ENCODE data around the gene ZDHHC8.

The ZDHHC8 gene

DNA sequence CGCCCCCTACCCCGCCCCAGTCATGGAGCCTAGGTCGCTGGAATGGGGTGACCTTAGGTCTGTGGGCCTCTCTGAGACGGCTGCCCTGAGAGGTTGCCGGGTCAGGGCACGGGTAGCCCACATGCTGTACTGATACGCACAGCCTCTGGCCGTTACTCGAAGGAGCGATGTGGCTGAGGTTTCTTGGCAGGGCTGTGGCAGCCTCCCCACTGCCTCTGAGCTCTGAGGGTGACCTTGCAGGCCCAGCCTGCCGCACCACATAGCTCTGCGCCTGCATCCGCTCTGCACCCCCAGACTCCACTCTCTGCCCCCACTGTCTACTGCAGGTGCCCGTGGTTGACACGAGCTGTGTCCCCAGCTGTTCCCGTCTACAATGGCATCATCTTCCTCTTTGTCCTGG is 7.3 kb downstream of the ZDHHC8 start:
- Histone ChIP-seq H3K27me3 (ENCODE audit: control insufficient read depth in 3 of 3, insufficient read depth in 3 of 3, low read depth in 1 of 3, low read length in 3 of 3) (no peaks in the 10 kb centered on the region), H3K9me3 (replicated peaks in 1 of 2; ENCODE audit: control insufficient read depth in 2 of 2, insufficient read depth in 1 of 2, low read depth in 1 of 2, low read length in 2 of 2) (peaks cover 0 to 2% of the 10 kb centered on the region in 2 donors), H3K27ac (replicated peaks; ENCODE audit: low read length) (no peak overlapping the region), H3K14ac (ENCODE audit: low read length) (no peak overlapping the region), H4K8ac (ENCODE audit: low read depth, low read length) (no peak overlapping the region), H3K79me1 (ENCODE audit: low read depth, low read length) (peaks cover 30% of the 10 kb centered on the region), H3K18ac (ENCODE audit: low read length) (no peak overlapping the region), H2BK120ac (ENCODE audit: low read depth, low read length) (no peak overlapping the region), H4K91ac (ENCODE audit: low read depth, low read length, poor library complexity) (no peak overlapping the region), H3K9ac (ENCODE audit: low read depth, low read length, poor library complexity) (peak overlapping the region; percentile 3), H3K23ac (ENCODE audit: low read depth, low read length, poor library complexity) (peak overlapping the region; percentile 80), H2BK5ac (ENCODE audit: low read length) (no peak overlapping the region), H2AFZ (ENCODE audit: low read length) (no peak overlapping the region), H3K4me1 (ENCODE audit: control insufficient read depth in 2 of 2, insufficient read depth in 1 of 2, low read depth in 1 of 2, low read length in 2 of 2) (peaks cover 0 to 7% of the 10 kb centered on the region in 2 donors), H2BK12ac (ENCODE audit: low read length) (no peak overlapping the region), H3K4me2 (ENCODE audit: insufficient read depth, low read length, poor library complexity, severe bottlenecking) (no peak overlapping the region), H3K4ac (ENCODE audit: low read length) (no peak overlapping the region), H3K4me3 (ENCODE audit: low read length in 2 of 2) (no peak overlapping the region), H2BK15ac (ENCODE audit: low read length) (peak overlapping the region; percentile 55), H2AK5ac (ENCODE audit: low read depth, low read length) (no peak overlapping the region), H3K36me3 (replicated peaks in 1 of 2; ENCODE audit: control insufficient read depth in 2 of 2, insufficient read depth in 2 of 2, low read length in 2 of 2) (peaks cover 6 to 10% of the 10 kb centered on the region in 2 donors)
- no peak for DNase-seq (ENCODE audit: low spot score)
- WGBS, 2 donors (ENCODE audit: extremely low coverage in 2 of 2, insufficient read length in 2 of 2, insufficient replicate concordance in 1 of 2): no CpG with 5 or more reads among the region's 16 CpGs

DNA sequence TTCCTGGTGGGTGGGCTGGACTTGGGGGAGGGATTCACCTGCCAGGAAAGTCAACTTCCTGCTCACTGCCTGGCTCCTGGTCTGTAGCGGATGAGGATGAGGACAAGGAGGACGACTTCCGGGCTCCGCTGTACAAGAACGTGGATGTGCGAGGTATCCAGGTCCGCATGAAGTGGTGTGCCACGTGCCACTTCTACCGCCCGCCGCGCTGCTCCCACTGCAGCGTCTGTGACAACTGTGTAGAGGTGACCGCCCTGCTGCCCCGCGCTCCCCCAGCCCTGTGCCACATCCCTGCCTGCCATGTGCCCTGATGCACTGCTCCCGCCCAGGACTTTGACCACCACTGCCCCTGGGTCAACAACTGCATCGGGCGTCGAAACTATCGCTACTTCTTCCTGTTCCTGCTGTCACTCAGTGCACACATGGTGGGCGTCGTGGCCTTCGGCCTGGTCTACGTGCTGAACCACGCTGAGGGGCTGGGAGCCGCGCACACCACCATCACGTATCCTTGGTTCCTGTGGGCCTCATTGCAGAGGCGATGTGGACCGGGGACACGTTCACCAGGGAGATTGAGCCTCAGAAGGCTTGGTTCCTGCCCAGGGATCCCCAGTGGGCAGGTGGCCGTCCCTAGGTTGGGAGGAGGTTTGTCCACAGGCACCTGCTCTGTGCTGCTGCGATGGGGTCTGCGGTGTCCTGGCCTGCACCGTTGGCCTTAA is 7.9 kb downstream of the ZDHHC8 start:
- Histone ChIP-seq H2AFZ (ENCODE audit: low read length) (no peak overlapping the region), H2AK5ac (ENCODE audit: low read depth, low read length) (no peak overlapping the region)
- no CpG with 5 or more reads among the region's 36 CpGs for WGBS, 2 donors (ENCODE audit: extremely low coverage in 2 of 2, insufficient read length in 2 of 2, insufficient replicate concordance in 1 of 2)

DNA sequence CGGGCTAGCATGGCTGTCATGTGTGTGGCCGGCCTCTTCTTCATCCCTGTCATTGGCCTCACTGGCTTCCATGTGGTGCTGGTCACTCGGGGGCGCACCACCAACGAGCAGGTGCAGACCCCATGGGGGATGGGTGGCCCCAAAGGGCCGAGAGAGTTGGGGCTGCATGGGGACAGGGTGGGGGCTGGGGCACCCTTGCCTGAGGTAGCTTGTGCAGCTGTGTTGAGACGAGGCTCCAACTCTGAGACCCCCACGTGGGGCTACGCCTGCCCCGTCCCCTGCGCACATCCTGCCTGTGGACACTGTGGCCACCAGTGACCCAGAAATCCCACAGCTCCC is 8.5 kb downstream of the ZDHHC8 start:
- no peak overlapping the region for H4K91ac ChIP-seq (ENCODE audit: low read depth, low read length, poor library complexity)
- H3K79me1 ChIP-seq (ENCODE audit: low read depth, low read length): peaks cover 26% of the 10 kb centered on the region
- no peak overlapping the region for H3K27ac ChIP-seq (replicated peaks; ENCODE audit: low read length)
- peak overlapping the region; percentile 24 for H2BK120ac ChIP-seq (ENCODE audit: low read depth, low read length)
- H3K18ac ChIP-seq (ENCODE audit: low read length): no peak overlapping the region
- H4K8ac ChIP-seq (ENCODE audit: low read depth, low read length): no peak overlapping the region
- H2AFZ ChIP-seq (ENCODE audit: low read length): no peak overlapping the region
- H3K27me3 ChIP-seq (ENCODE audit: control insufficient read depth in 3 of 3, insufficient read depth in 3 of 3, low read depth in 1 of 3, low read length in 3 of 3): no peaks in the 10 kb centered on the region
- H2BK5ac ChIP-seq (ENCODE audit: low read length): peak overlapping the region; percentile 82
- peak overlapping the region; percentile 85 for H3K23ac ChIP-seq (ENCODE audit: low read depth, low read length, poor library complexity)
- H3K4me1 ChIP-seq (ENCODE audit: control insufficient read depth in 2 of 2, insufficient read depth in 1 of 2, low read depth in 1 of 2, low read length in 2 of 2): peaks cover 0 to 7% of the 10 kb centered on the region in 2 donors
- WGBS, 2 donors (ENCODE audit: extremely low coverage in 2 of 2, insufficient read length in 2 of 2, insufficient replicate concordance in 1 of 2): no CpG with 5 or more reads among the region's 11 CpGs
- no peak overlapping the region for H3K4me2 ChIP-seq (ENCODE audit: insufficient read depth, low read length, poor library complexity, severe bottlenecking)
- H3K36me3 ChIP-seq (replicated peaks in 1 of 2; ENCODE audit: control insufficient read depth in 2 of 2, insufficient read depth in 2 of 2, low read length in 2 of 2): peaks cover 6 to 10% of the 10 kb centered on the region in 2 donors
- H3K9me3 ChIP-seq (replicated peaks in 1 of 2; ENCODE audit: control insufficient read depth in 2 of 2, insufficient read depth in 1 of 2, low read depth in 1 of 2, low read length in 2 of 2): no peaks in the 10 kb centered on the region
- no peak overlapping the region for H3K4ac ChIP-seq (ENCODE audit: low read length)
- no peak overlapping the region for H3K9ac ChIP-seq (ENCODE audit: low read depth, low read length, poor library complexity)
- no peak for DNase-seq (ENCODE audit: low spot score)
- no peak overlapping the region for H2BK15ac ChIP-seq (ENCODE audit: low read length)
- no peak overlapping the region for H3K14ac ChIP-seq (ENCODE audit: low read length)
- peak overlapping the region in 1 of 2 donors; percentile 29 for H3K4me3 ChIP-seq (ENCODE audit: low read length in 2 of 2)
- no peak overlapping the region for H2AK5ac ChIP-seq (ENCODE audit: low read depth, low read length)
- H2BK12ac ChIP-seq (ENCODE audit: low read length): peak overlapping the region; percentile 22

More for the DNA sequence above, 7.9 kb downstream of the ZDHHC8 start:
- H3K79me1 ChIP-seq (ENCODE audit: low read depth, low read length): peaks cover 26% of the 10 kb centered on the region
- peaks cover 6 to 10% of the 10 kb centered on the region in 2 donors for H3K36me3 ChIP-seq (replicated peaks in 1 of 2; ENCODE audit: control insufficient read depth in 2 of 2, insufficient read depth in 2 of 2, low read length in 2 of 2)
- peak overlapping the region; percentile 24 for H2BK120ac ChIP-seq (ENCODE audit: low read depth, low read length)
- H2BK5ac ChIP-seq (ENCODE audit: low read length): peak overlapping the region; percentile 82
- H3K4me3 ChIP-seq (ENCODE audit: low read length in 2 of 2): peak overlapping the region in 1 of 2 donors; percentile 29
- no peak overlapping the region for H3K4ac ChIP-seq (ENCODE audit: low read length)
- no peak overlapping the region for H2BK15ac ChIP-seq (ENCODE audit: low read length)
- no peak overlapping the region for H3K27ac ChIP-seq (replicated peaks; ENCODE audit: low read length)
- peaks cover 0 to under 1% of the 10 kb centered on the region in 2 donors for H3K9me3 ChIP-seq (replicated peaks in 1 of 2; ENCODE audit: control insufficient read depth in 2 of 2, insufficient read depth in 1 of 2, low read depth in 1 of 2, low read length in 2 of 2)
- no peak overlapping the region for H2BK12ac ChIP-seq (ENCODE audit: low read length)
- H4K8ac ChIP-seq (ENCODE audit: low read depth, low read length): no peak overlapping the region
- no peak overlapping the region for H3K4me2 ChIP-seq (ENCODE audit: insufficient read depth, low read length, poor library complexity, severe bottlenecking)
- no peaks in the 10 kb centered on the region for H3K27me3 ChIP-seq (ENCODE audit: control insufficient read depth in 3 of 3, insufficient read depth in 3 of 3, low read depth in 1 of 3, low read length in 3 of 3)
- no peak overlapping the region for H3K14ac ChIP-seq (ENCODE audit: low read length)
- H3K9ac ChIP-seq (ENCODE audit: low read depth, low read length, poor library complexity): no peak overlapping the region
- H3K18ac ChIP-seq (ENCODE audit: low read length): no peak overlapping the region
- H3K23ac ChIP-seq (ENCODE audit: low read depth, low read length, poor library complexity): peak overlapping the region; percentile 85
- peaks cover 0 to 7% of the 10 kb centered on the region in 2 donors for H3K4me1 ChIP-seq (ENCODE audit: control insufficient read depth in 2 of 2, insufficient read depth in 1 of 2, low read depth in 1 of 2, low read length in 2 of 2)
- no peak overlapping the region for H4K91ac ChIP-seq (ENCODE audit: low read depth, low read length, poor library complexity)
- DNase-seq (ENCODE audit: low spot score): no peak

DNA sequence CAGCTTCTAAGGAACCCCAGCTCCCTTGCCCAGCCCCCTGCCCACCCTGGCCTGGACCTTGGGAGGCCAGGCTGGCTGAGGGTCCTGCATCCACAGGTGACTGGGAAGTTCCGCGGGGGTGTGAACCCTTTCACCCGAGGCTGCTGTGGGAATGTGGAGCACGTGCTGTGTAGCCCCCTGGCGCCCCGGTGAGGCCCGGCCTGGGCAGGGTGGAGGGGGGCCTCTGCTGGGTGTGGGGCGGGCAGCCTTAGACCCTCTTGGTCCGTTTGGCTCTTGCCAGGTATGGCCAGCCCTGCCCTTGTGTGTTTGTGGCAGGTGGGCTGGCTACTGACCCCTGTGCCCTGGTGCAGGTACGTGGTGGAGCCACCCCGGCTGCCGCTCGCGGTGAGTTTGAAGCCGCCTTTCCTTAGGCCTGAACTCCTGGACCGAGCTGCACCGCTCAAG is 8.9 kb downstream of the ZDHHC8 start:
- no peak overlapping the region for H4K8ac ChIP-seq (ENCODE audit: low read depth, low read length)
- no peak for DNase-seq (ENCODE audit: low spot score)
- H3K4me1 ChIP-seq (ENCODE audit: control insufficient read depth in 2 of 2, insufficient read depth in 1 of 2, low read depth in 1 of 2, low read length in 2 of 2): peaks cover 0 to 7% of the 10 kb centered on the region in 2 donors
- no peak overlapping the region for H3K27ac ChIP-seq (replicated peaks; ENCODE audit: low read length)
- H2BK12ac ChIP-seq (ENCODE audit: low read length): peak overlapping the region; percentile 22
- H3K4me3 ChIP-seq (ENCODE audit: low read length in 2 of 2): no peak overlapping the region
- peak overlapping the region; percentile 82 for H2BK5ac ChIP-seq (ENCODE audit: low read length)
- H3K27me3 ChIP-seq (ENCODE audit: control insufficient read depth in 3 of 3, insufficient read depth in 3 of 3, low read depth in 1 of 3, low read length in 3 of 3): no peaks in the 10 kb centered on the region
- H3K79me1 ChIP-seq (ENCODE audit: low read depth, low read length): peaks cover 26% of the 10 kb centered on the region
- H3K9ac ChIP-seq (ENCODE audit: low read depth, low read length, poor library complexity): no peak overlapping the region
- H2AK5ac ChIP-seq (ENCODE audit: low read depth, low read length): no peak overlapping the region
- H2BK120ac ChIP-seq (ENCODE audit: low read depth, low read length): no peak overlapping the region
- no peaks in the 10 kb centered on the region for H3K9me3 ChIP-seq (replicated peaks in 1 of 2; ENCODE audit: control insufficient read depth in 2 of 2, insufficient read depth in 1 of 2, low read depth in 1 of 2, low read length in 2 of 2)
- H3K14ac ChIP-seq (ENCODE audit: low read length): peak overlapping the region; percentile 71
- no peak overlapping the region for H3K4ac ChIP-seq (ENCODE audit: low read length)
- H4K91ac ChIP-seq (ENCODE audit: low read depth, low read length, poor library complexity): no peak overlapping the region
- H2AFZ ChIP-seq (ENCODE audit: low read length): no peak overlapping the region
- H2BK15ac ChIP-seq (ENCODE audit: low read length): no peak overlapping the region
- peaks cover 6 to 10% of the 10 kb centered on the region in 2 donors for H3K36me3 ChIP-seq (replicated peaks in 1 of 2; ENCODE audit: control insufficient read depth in 2 of 2, insufficient read depth in 2 of 2, low read length in 2 of 2)
- no peak overlapping the region for H3K4me2 ChIP-seq (ENCODE audit: insufficient read depth, low read length, poor library complexity, severe bottlenecking)
- peak overlapping the region; percentile 85 for H3K23ac ChIP-seq (ENCODE audit: low read depth, low read length, poor library complexity)
- H3K18ac ChIP-seq (ENCODE audit: low read length): peak overlapping the region; percentile 11
- no CpG with 5 or more reads among the region's 17 CpGs for WGBS, 2 donors (ENCODE audit: extremely low coverage in 2 of 2, insufficient read length in 2 of 2, insufficient replicate concordance in 1 of 2)
